Bronchial epithelial cell (primary cell): ENCODE data around the gene ANKRD30BL. TPM values are rescaled to one million over a fixed set of nuclear protein-coding genes. Genes with fewer than 3 reads are reported as not detected.
"Not testable (repeated sequence)": the region's sequence is repeated elsewhere in the genome, so short reads cannot be mapped to it uniquely, and the experiment has no call there.

Experiments used
- DNase-seq: peaks from one replicate; pipeline ENCODE4 v3.0.0-alpha.2; 2010; ENCODE audit warnings: low read depth
- FAIRE-seq: peaks from 2 replicates; lab custom pipeline; 2011; peaks lifted over from hg19 to GRCh38; lab: Jason Lieb, UNC
- H3K27me3 ChIP-seq: 2 replicates; pipeline ENCODE4 v1.5.1; 2011; ENCODE audit warnings: low read length; ENCODE audit not compliant: control insufficient read depth, insufficient read depth
- H3K36me3 ChIP-seq: 2 replicates; pipeline ENCODE4 v1.5.1; 2011; ENCODE audit warnings: low read length; ENCODE audit not compliant: control insufficient read depth, insufficient read depth
- H3K4me3 ChIP-seq: 2 replicates; pipeline ENCODE4 v1.5.1; 2011; ENCODE audit warnings: mild to moderate bottlenecking, low read depth, low read length, control low read depth
- CTCF ChIP-seq: IDR thresholded peaks from 2 replicates; pipeline ENCODE4 v1.5.1; 2011; ENCODE audit warnings: mild to moderate bottlenecking, moderate library complexity, low read length, control low read depth, inconsistent platforms; ENCODE audit not compliant: insufficient read depth, severe bottlenecking
- total RNA-seq: library from RNA; depleted of rRNA; stranded (reverse); fragments of >200 nt; gene quantifications from 2 replicates; pipeline ENCODE4 v1.2.1, GENCODE V29; 2014

The ANKRD30BL gene, protein sequence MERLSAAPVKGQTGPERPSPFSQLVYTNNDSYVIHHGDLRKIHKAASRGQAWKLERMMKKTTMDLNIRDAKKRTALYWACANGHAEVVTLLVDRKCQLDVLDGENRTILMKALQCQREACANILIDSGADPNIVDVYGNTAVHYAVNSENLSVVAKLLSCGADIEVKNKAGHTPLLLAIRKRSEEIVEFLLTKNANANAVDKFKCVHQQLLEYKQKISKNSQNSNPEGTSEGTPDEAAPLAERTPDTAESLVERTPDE
- total RNA-seq: not detected in 2 replicates

GRCh38 chr2:132161161-132162124 is at the start of gene ANKRD30BL:
TSS of gene ANKRD30BL (minus strand) at chr2:132161952. CDS start at chr2:132161705, 247 bp downstream.
- H3K4me3 ChIP-seq, FAIRE-seq, H3K27me3 ChIP-seq, H3K36me3 ChIP-seq, DNase-seq: not testable (repeated sequence)

GRCh38 chr2:132202866-132203265 is 41.1 kb upstream of the ANKRD30BL start:
- H3K4me3 ChIP-seq, H3K27me3 ChIP-seq, FAIRE-seq, DNase-seq, H3K36me3 ChIP-seq: not testable (repeated sequence)

DNA sequence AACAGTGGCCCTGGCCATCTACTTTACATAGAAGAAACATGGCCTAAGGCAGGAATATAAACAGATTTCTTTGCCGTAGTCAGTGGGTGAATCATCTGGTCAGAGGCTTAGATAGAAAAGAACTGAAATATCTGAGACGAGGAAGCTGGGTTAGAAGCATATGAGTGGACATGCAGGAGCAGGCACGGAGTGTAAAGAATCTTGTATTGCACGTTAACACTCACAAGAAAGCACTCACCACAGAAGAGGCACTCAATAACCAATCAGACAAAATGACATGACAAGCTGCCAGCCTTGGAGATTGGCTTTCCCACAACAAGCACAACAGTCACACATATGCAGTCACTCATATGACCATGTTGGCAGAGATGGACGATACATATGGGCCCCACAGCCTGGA is 31.1 kb upstream of the ANKRD30BL start:
- H3K36me3 ChIP-seq, FAIRE-seq, H3K4me3 ChIP-seq, H3K27me3 ChIP-seq: not testable (repeated sequence)
- DNase-seq: peak; percentile 74

DNA sequence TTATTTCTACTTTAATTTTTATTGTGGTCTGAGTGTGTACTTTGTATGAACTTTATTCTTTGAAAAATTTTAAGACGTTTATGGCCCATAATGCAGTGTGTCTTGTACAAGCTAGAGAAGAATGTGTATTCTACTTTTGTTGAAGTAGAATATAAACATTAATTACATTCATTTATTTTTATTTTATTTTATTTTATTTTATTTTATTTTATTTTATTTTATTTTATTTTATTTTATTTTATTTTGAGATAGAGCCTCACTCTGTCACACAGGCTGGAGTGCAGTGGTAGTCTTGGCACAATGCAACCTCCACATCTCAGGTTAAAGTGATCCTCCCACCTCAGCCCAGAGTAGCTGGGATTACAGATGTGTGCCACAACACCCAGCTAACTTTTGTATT is 5.3 kb upstream of the ANKRD30BL start:
- not testable (repeated sequence) for FAIRE-seq, H3K36me3 ChIP-seq, H3K27me3 ChIP-seq, H3K4me3 ChIP-seq, DNase-seq

DNA sequence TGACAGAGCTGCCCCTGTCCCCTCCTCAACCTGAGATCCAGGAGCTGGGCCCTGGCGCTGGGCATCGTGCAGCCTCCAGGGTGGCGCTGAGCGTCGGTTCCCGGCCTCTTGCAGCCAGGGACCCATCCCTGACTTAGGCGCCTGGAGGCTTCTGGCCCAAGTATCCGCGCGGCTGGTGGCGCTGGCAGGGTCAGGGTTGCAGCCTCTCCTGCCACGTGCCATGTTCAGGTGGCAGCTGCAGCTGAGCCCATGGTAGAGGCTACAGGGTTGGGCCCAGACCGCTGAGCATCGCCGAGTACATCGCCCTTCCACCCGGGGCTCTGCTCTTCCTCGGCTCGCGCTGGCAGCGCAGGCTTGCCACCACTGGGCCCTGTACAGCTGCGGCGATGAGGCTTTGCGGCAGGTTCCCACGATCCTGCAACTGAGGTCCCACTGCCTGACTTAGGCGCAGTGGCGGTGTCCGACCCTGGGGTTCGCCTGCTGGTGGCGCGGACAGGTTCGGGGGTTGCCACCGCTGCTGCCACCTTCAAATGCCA is 441 bp upstream of the ANKRD30BL start:
- not testable (repeated sequence) for FAIRE-seq

DNA sequence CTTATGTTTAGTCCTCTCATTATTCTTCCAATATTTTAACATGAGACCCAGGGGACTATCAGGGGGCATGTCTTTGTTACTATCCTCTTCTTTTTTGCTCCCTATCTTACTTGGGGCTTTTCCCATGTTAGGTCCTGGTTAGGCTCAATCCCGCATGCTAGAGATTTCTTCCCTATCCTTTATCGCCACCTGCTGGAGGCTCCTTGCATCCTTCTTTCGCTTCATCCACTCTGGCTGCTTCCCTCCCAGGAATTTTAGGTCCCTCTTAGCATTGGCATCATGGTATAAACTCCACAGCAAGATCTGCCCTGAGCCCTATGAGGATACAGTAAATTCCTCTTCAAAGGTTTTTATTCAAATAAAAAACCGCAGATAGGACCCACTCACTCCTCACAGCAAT is 15.0 kb downstream of the ANKRD30BL start:
- FAIRE-seq: not testable (repeated sequence)
- peak; percentile 54 for TF ChIP-seq CTCF

More for the DNA sequence above, 441 bp upstream of the ANKRD30BL start:
- H3K4me3 ChIP-seq, H3K36me3 ChIP-seq, H3K27me3 ChIP-seq, DNase-seq: not testable (repeated sequence)

More for the DNA sequence above, 15.0 kb downstream of the ANKRD30BL start:
- not testable (repeated sequence) for H3K36me3 ChIP-seq, H3K27me3 ChIP-seq, H3K4me3 ChIP-seq
- peak; percentile 44 for DNase-seq
